Gastroesophageal sphincter (tissue), 4 donors: ENCODE data around the gene MVB12B. TPM values are rescaled to one million over a fixed set of nuclear protein-coding genes. Genes with fewer than 3 reads are reported as not detected.
A peak's percentile ranks its signal among the peaks of the same experiment; 100 is the strongest.

Source experiments
- ATAC-seq: fragments of 150-250 bp; one replicate; pipeline ENCODE4 v1.9.1; 2016; ENCODE audit warnings: mild to moderate bottlenecking, moderate library complexity
- H3K27ac ChIP-seq, 4 donors: fragments of 200-600 bp; sonication (generic) in 3 of 4; 1 replicate in 3 of 4; 2 replicates in 1 of 4; pipeline ENCODE4 v1.5.1; 2016 to 2019
- H3K27me3 ChIP-seq: fragments of 200-600 bp; sonication (generic); one replicate; pipeline ENCODE4 v1.5.1; 2019
- H3K36me3 ChIP-seq, 2 donors: fragments of 200-600 bp; sonication (generic); one replicate each; pipeline ENCODE4 v1.5.1; 2019; ENCODE audit warnings: control low read depth in 1 of 2
- H3K4me1 ChIP-seq, 3 donors: fragments of 200-600 bp; sonication (generic); 1 replicate in 2 of 3; 2 replicates in 1 of 3; pipeline ENCODE4 v1.5.1; 2016 to 2019; ENCODE audit warnings: control low read depth in 2 of 3
- H3K4me3 ChIP-seq, 2 donors: fragments of 200-600 bp; sonication (generic); one replicate each; pipeline ENCODE4 v1.5.1; 2019; ENCODE audit warnings: mild to moderate bottlenecking in 1 of 2, moderate library complexity in 1 of 2
- H3K9me3 ChIP-seq, 3 donors: fragments of 200-600 bp; sonication (generic); one replicate each; pipeline ENCODE4 v1.5.1; 2017 to 2019; ENCODE audit warnings: control low read depth in 2 of 3
- CTCF ChIP-seq, 4 experiments: fragments of 200-600 bp in 2 of 4; fragments of 450-650 bp in 2 of 4; sonication (generic) in 1 of 4; IDR thresholded peaks; one replicate each; pipeline ENCODE4 v1.5.1; 2017 to 2019; ENCODE audit warnings: antibody characterized with exemption in 4 of 4, mild to moderate bottlenecking in 2 of 4, moderate library complexity in 2 of 4
- EP300 ChIP-seq: sonication (generic); formaldehyde crosslinking; IDR thresholded peaks from one replicate; pipeline ENCODE4 v1.6.1; 2017; ENCODE audit warnings: antibody characterized with exemption, mild to moderate bottlenecking
- POLR2A ChIP-seq, 2 donors: fragments of 450-650 bp; IDR thresholded peaks; one replicate each; pipeline ENCODE4 v1.6.1; 2017; ENCODE audit warnings: antibody characterized with exemption in 2 of 2, mild to moderate bottlenecking in 2 of 2, moderate library complexity in 1 of 2
- POLR2AphosphoS5 ChIP-seq: sonication (generic); formaldehyde crosslinking; IDR thresholded peaks from one replicate; pipeline ENCODE4 v1.6.1; 2017; ENCODE audit warnings: antibody characterized with exemption
- WGBS, 2 donors: methylation state at CpG; one replicate each; pipeline ENCODE4 v1.1.5; 2018; ENCODE audit warnings: low coverage in 1 of 2; 5-methylcytosine and 5-hydroxymethylcytosine counted together
- total RNA-seq, 4 donors: library from RNA; depleted of rRNA; stranded (reverse); fragments of >200 nt; gene quantifications; one replicate each; pipeline ENCODE4 v1.1.0, GENCODE V29; 2016

MVB12B gene
- total RNA-seq, 4 donors from 2014 or later: 12.0 to 25.2 (median 15.9) TPM

GRCh38 chr9:126329476-126330275 is 3.0 kb downstream of the MVB12B start:
- peaks cover 0 to 6% (median 0%) of the 10 kb centered on the region in 3 donors for H3K9me3 ChIP-seq
- no peak for TF ChIP-seq EP300
- no peak for TF ChIP-seq POLR2A (IDR thresholded peaks at IDR 0.05)
- TF ChIP-seq CTCF (IDR thresholded peaks at IDR 0.05): no peak
- no peak for TF ChIP-seq POLR2AphosphoS5
- no peak overlapping the region for H3K4me3 ChIP-seq
- ATAC-seq: no peak
- no peak overlapping the region for H3K27ac ChIP-seq
- H3K36me3 ChIP-seq: no peaks in the 10 kb centered on the region
- H3K4me1 ChIP-seq: peaks cover 4 to 76% (median 20%) of the 10 kb centered on the region in 3 donors
- 73 to 92% methylated on average over 2 to 3 of the region's 10 CpGs for WGBS, 2 donors
- no peaks in the 10 kb centered on the region for H3K27me3 ChIP-seq

GRCh38 chr9:126330536-126330935 is 3.9 kb downstream of the MVB12B start:
- Histone ChIP-seq H3K4me3 (no peak overlapping the region), H3K36me3 (no peaks in the 10 kb centered on the region), H3K27me3 (no peaks in the 10 kb centered on the region), H3K4me1 (peaks cover 6 to 84% (median 28%) of the 10 kb centered on the region in 3 donors), H3K9me3 (no peaks in the 10 kb centered on the region), H3K27ac (no peak overlapping the region)
- ATAC-seq: no peak
- TF ChIP-seq CTCF (IDR thresholded peaks at IDR 0.05) (no peak), POLR2A (IDR thresholded peaks at IDR 0.05) (no peak), EP300 (no peak), POLR2AphosphoS5 (no peak)
- WGBS, 2 donors: 74 to 77% methylated on average over 4 of the region's 4 CpGs

- 81 to 82% methylated on average over 4 to 5 of the region's 8 CpGs for WGBS, 2 donors
- no peaks in the 10 kb centered on the region for H3K27me3 ChIP-seq
- H3K36me3 ChIP-seq: no peaks in the 10 kb centered on the region
- ATAC-seq: no peak
- H3K9me3 ChIP-seq: no peaks in the 10 kb centered on the region
- no peak overlapping the region for H3K4me3 ChIP-seq
- peaks cover 6 to 93% (median 33%) of the 10 kb centered on the region in 3 donors for H3K4me1 ChIP-seq
- H3K27ac ChIP-seq: no peak overlapping the region
- no peak for TF ChIP-seq CTCF (IDR thresholded peaks at IDR 0.05)
- no peak for TF ChIP-seq POLR2A (IDR thresholded peaks at IDR 0.05)
- TF ChIP-seq EP300: no peak
- no peak for TF ChIP-seq POLR2AphosphoS5
Measured at GRCh38 chr9:126331964-126332748, 5.5 kb downstream of the MVB12B start.

GRCh38 chr9:126334721-126335621 is 8.3 kb downstream of the MVB12B start:
- no peak for TF ChIP-seq CTCF (IDR thresholded peaks at IDR 0.05)
- TF ChIP-seq POLR2AphosphoS5: no peak
- TF ChIP-seq EP300: no peak
- no peak for TF ChIP-seq POLR2A (IDR thresholded peaks at IDR 0.05)
- Histone ChIP-seq H3K36me3 (no peaks in the 10 kb centered on the region), H3K4me3 (peak overlapping the region in 1 of 2 donors; percentile 2), H3K9me3 (no peaks in the 10 kb centered on the region), H3K4me1 (peaks cover 6 to 93% (median 23%) of the 10 kb centered on the region in 3 donors), H3K27me3 (no peaks in the 10 kb centered on the region), H3K27ac (peak overlapping the region; percentile 34 to 74 (median 66))
- 10 to 28% methylated on average over 4 of the region's 8 CpGs for WGBS, 2 donors
- ATAC-seq: peak; percentile 63
